ENCODE results near the gene EPB41L2. TPM values are rescaled to one million over a fixed set of nuclear protein-coding genes. Genes with fewer than 3 reads are reported as not detected.
"Not testable (repeated sequence)": the region's sequence is repeated elsewhere in the genome, so short reads cannot be mapped to it uniquely, and the experiment has no call there.

The EPB41L2 gene
- total RNA-seq, 1 donor from 2014 or later = 124 TPM

GRCh38 chr6:130927305-130927704 lies 135.7 kb downstream of the EPB41L2 start:
- H3K36me3 ChIP-seq = no peaks in the 10 kb centered on the region
- peaks cover 18% of the 10 kb centered on the region for H3K4me1 ChIP-seq
- DNase-seq (no peak), ATAC-seq (no peak)
- H3K9me3 ChIP-seq = no peaks in the 10 kb centered on the region
- H3K4me3 ChIP-seq = no peak overlapping the region
- no peaks in the 10 kb centered on the region for H3K27me3 ChIP-seq (ENCODE audit: low read depth)
- intact Hi-C loops (cut with DNase I) = no loop called here
- H3K27ac ChIP-seq = no peak overlapping the region
- TF ChIP-seq CTCF (IDR thresholded peaks at IDR 0.05) = no peak

GRCh38 chr6:130923350-130923749 lies 139.7 kb downstream of the EPB41L2 start:
- no peak overlapping the region for H3K4me3 ChIP-seq
- H3K4me1 ChIP-seq = peaks cover 7% of the 10 kb centered on the region
- no peaks in the 10 kb centered on the region for H3K36me3 ChIP-seq
- intact Hi-C loops (cut with DNase I) = no loop called here
- no peak overlapping the region for H3K27ac ChIP-seq
- no peaks in the 10 kb centered on the region for H3K9me3 ChIP-seq
- no peak for TF ChIP-seq CTCF (IDR thresholded peaks at IDR 0.05)
- DNase-seq (no peak), ATAC-seq (no peak)
- no peaks in the 10 kb centered on the region for H3K27me3 ChIP-seq (ENCODE audit: low read depth)

GRCh38 chr6:130922922-130923321 lies 140.1 kb downstream of the EPB41L2 start:
- no peak for TF ChIP-seq CTCF (IDR thresholded peaks at IDR 0.05)
- DNase-seq (no peak), ATAC-seq (no peak)
- H3K4me3 ChIP-seq = no peak overlapping the region
- no peaks in the 10 kb centered on the region for H3K27me3 ChIP-seq (ENCODE audit: low read depth)
- no peaks in the 10 kb centered on the region for H3K36me3 ChIP-seq
- no peak overlapping the region for H3K27ac ChIP-seq
- no peaks in the 10 kb centered on the region for H3K9me3 ChIP-seq
- H3K4me1 ChIP-seq = peaks cover 3% of the 10 kb centered on the region
- intact Hi-C loops (cut with DNase I) = no loop called here

- DNase-seq = no peak
- Histone ChIP-seq H3K27me3 (ENCODE audit: low read depth) (no peaks in the 10 kb centered on the region), H3K4me1 (no peaks in the 10 kb centered on the region), H3K9me3 (no peaks in the 10 kb centered on the region), H3K27ac (no peak overlapping the region), H3K36me3 (no peaks in the 10 kb centered on the region), H3K4me3 (no peak overlapping the region)
- intact Hi-C loops (cut with DNase I) = no loop called here
- TF ChIP-seq CTCF (IDR thresholded peaks at IDR 0.05) = no peak
- no peak for ATAC-seq
Observed at GRCh38 chr6:130920969-130921368, 142.1 kb downstream of the EPB41L2 start.

GRCh38 chr6:130918171-130918570 lies 144.9 kb downstream of the EPB41L2 start:
- DNase-seq = no peak
- Histone ChIP-seq H3K27ac (no peak overlapping the region), H3K4me3 (no peak overlapping the region), H3K36me3 (no peaks in the 10 kb centered on the region), H3K27me3 (ENCODE audit: low read depth) (no peaks in the 10 kb centered on the region), H3K9me3 (no peaks in the 10 kb centered on the region), H3K4me1 (no peaks in the 10 kb centered on the region)
- intact Hi-C loops (cut with DNase I) = no loop called here
- ATAC-seq = no peak
- no peak for TF ChIP-seq CTCF (IDR thresholded peaks at IDR 0.05)

- H3K27ac ChIP-seq; DNase-seq; H3K4me3 ChIP-seq; H3K36me3 ChIP-seq; ATAC-seq; H3K4me1 ChIP-seq; H3K27me3 ChIP-seq (ENCODE audit: low read depth); intact Hi-C loops (cut with DNase I); H3K9me3 ChIP-seq: not testable (repeated sequence)
Observed at GRCh38 chr6:130915606-130916005, 147.4 kb downstream of the EPB41L2 start.
